ENCODE data around the gene TLX3. TPM values are rescaled to one million over a fixed set of nuclear protein-coding genes. Genes with fewer than 3 reads are reported as not detected.

The TLX3 gene
- total RNA-seq, 4 donors from 2014 or later, result not detected

GRCh38 chr5:171268700-171269620 lies 40.1 kb upstream of the TLX3 start:
- Histone ChIP-seq H3K9me3 (no peaks in the 10 kb centered on the region), H3K4me1 (no peaks in the 10 kb centered on the region), H3K36me3 (no peaks in the 10 kb centered on the region), H3K27ac (no peak overlapping the region), H3K4me3 (no peak overlapping the region), H3K27me3 (no peaks in the 10 kb centered on the region)
- DNase-seq (ENCODE audit: low spot score in 2 of 2), result no peak
- 74% methylated on average over 7 of the region's 7 CpGs for WGBS
- no peak for TF ChIP-seq POLR2A (IDR thresholded peaks at IDR 0.05)
- TF ChIP-seq EP300 (IDR thresholded peaks at IDR 0.05), result no peak
- no peak for TF ChIP-seq CTCF (IDR thresholded peaks at IDR 0.05)
- no peak for TF ChIP-seq POLR2AphosphoS5 (IDR thresholded peaks at IDR 0.05)

- Histone ChIP-seq H3K36me3 (no peaks in the 10 kb centered on the region), H3K4me3 (no peak overlapping the region), H3K27me3 (no peaks in the 10 kb centered on the region), H3K9me3 (no peaks in the 10 kb centered on the region), H3K4me1 (no peaks in the 10 kb centered on the region), H3K27ac (no peak overlapping the region)
- DNase-seq (ENCODE audit: low spot score in 2 of 2), result no peak
- TF ChIP-seq EP300 (IDR thresholded peaks at IDR 0.05) (no peak), POLR2AphosphoS5 (IDR thresholded peaks at IDR 0.05) (no peak), POLR2A (IDR thresholded peaks at IDR 0.05) (no peak), CTCF (IDR thresholded peaks at IDR 0.05) (no peak)
- WGBS, result 72% methylated on average over 2 of the region's 2 CpGs
Observed at GRCh38 chr5:171269717-171270116, 39.3 kb upstream of the TLX3 start.

DNA sequence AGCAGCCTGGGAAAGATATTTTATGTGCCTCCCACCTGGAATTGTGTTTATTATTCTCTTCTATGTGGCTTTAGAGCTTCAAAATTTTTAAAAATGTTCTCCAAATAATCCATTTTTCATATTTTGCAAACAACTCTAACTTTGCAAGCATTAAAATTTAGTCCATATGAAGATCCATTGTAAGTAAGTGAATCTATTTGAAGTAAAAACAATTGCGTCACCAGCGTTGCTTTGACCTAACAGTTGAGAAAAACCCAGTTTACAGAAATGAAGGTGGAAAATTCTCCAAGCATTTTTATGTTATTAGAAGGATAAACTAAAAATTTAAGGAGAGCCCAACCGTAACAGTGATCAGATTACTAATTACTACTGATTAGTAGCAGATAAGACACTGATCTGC lies 38.9 kb upstream of the TLX3 start:
- Histone ChIP-seq H3K4me1 (no peaks in the 10 kb centered on the region), H3K27ac (no peak overlapping the region), H3K27me3 (no peaks in the 10 kb centered on the region), H3K9me3 (no peaks in the 10 kb centered on the region), H3K4me3 (no peak overlapping the region), H3K36me3 (no peaks in the 10 kb centered on the region)
- 88% methylated on average over 3 of the region's 3 CpGs for WGBS
- DNase-seq (ENCODE audit: low spot score in 2 of 2), result no peak
- TF ChIP-seq EP300 (IDR thresholded peaks at IDR 0.05), result no peak
- TF ChIP-seq CTCF (IDR thresholded peaks at IDR 0.05), result no peak
- no peak for TF ChIP-seq POLR2AphosphoS5 (IDR thresholded peaks at IDR 0.05)
- no peak for TF ChIP-seq POLR2A (IDR thresholded peaks at IDR 0.05)

GRCh38 chr5:171271798-171272197 lies 37.2 kb upstream of the TLX3 start:
- no peak for DNase-seq (ENCODE audit: low spot score in 2 of 2)
- WGBS, result 95% methylated on average over 3 of the region's 3 CpGs

More at GRCh38 chr5:171271798-171272197, 37.2 kb upstream of the TLX3 start:
- Histone ChIP-seq H3K4me1 (no peaks in the 10 kb centered on the region), H3K27me3 (no peaks in the 10 kb centered on the region), H3K36me3 (no peaks in the 10 kb centered on the region), H3K4me3 (no peak overlapping the region), H3K27ac (no peak overlapping the region), H3K9me3 (no peaks in the 10 kb centered on the region)
- TF ChIP-seq POLR2A (IDR thresholded peaks at IDR 0.05) (no peak), POLR2AphosphoS5 (IDR thresholded peaks at IDR 0.05) (no peak), EP300 (IDR thresholded peaks at IDR 0.05) (no peak), CTCF (IDR thresholded peaks at IDR 0.05) (no peak)

Measured in suprapubic skin (tissue), 4 donors.